COLO668 (cell line): ENCODE data around the gene ABI3BP.
"Not testable (repeated sequence)": the region's sequence is repeated elsewhere in the genome, so short reads cannot be mapped to it uniquely, and the experiment has no call there.

ENCODE experiments used
- DNase-seq: peaks from one replicate; lab custom pipeline; 2025; ENCODE audit not compliant: unreplicated experiment; lab: John Stamatoyannopoulos, UW

The ABI3BP gene

GRCh38 chr3:100954199-100954935 lies 38.9 kb downstream of the ABI3BP start:
- no peak for DNase-seq

- DNase-seq, result no peak
These were observed 40.1 kb downstream of the ABI3BP start for GRCh38 chr3:100953103-100953502.

- no peak for DNase-seq
These were observed 46.1 kb downstream of the ABI3BP start for GRCh38 chr3:100947119-100947518.

GRCh38 chr3:100946096-100946495 lies 47.1 kb downstream of the ABI3BP start:
- not testable (repeated sequence) for DNase-seq

GRCh38 chr3:100941451-100941850 lies 51.8 kb downstream of the ABI3BP start:
- no peak for DNase-seq

- DNase-seq, result no peak
These were observed 52.2 kb downstream of the ABI3BP start for GRCh38 chr3:100941041-100941440.

- no peak for DNase-seq
These were observed 56.3 kb downstream of the ABI3BP start for GRCh38 chr3:100936931-100937330.

- DNase-seq, result no peak
These were observed 60.7 kb downstream of the ABI3BP start for GRCh38 chr3:100932491-100932890.

GRCh38 chr3:100928638-100929428 lies 64.4 kb downstream of the ABI3BP start:
- DNase-seq, result no peak

GRCh38 chr3:100927775-100928174 lies 65.4 kb downstream of the ABI3BP start:
- DNase-seq, result no peak

GRCh38 chr3:100915706-100916495 lies 77.3 kb downstream of the ABI3BP start:
- DNase-seq, result no peak

- DNase-seq, result no peak
These were observed 79.2 kb downstream of the ABI3BP start for GRCh38 chr3:100913870-100914648.

- no peak for DNase-seq
These were observed 80.2 kb downstream of the ABI3BP start for GRCh38 chr3:100912976-100913545.

GRCh38 chr3:100912571-100912970 lies 80.7 kb downstream of the ABI3BP start:
- no peak for DNase-seq

GRCh38 chr3:100911956-100912355 lies 81.3 kb downstream of the ABI3BP start:
- DNase-seq, result no peak

GRCh38 chr3:100910986-100911385 lies 82.2 kb downstream of the ABI3BP start:
- DNase-seq, result no peak

GRCh38 chr3:100902572-100902971 lies 90.6 kb downstream of the ABI3BP start:
- DNase-seq, result no peak

GRCh38 chr3:100900671-100901335 lies 92.4 kb downstream of the ABI3BP start:
- no peak for DNase-seq

GRCh38 chr3:100899440-100900091 lies 93.7 kb downstream of the ABI3BP start:
- DNase-seq, result no peak
